SK-N-MC (cell line): ENCODE data around the gene ZNF175.

Experiments
- EZH2 ChIP-seq: fragments of 200-600 bp; sonication (generic); IDR thresholded peaks from one replicate; pipeline ENCODE4 v1.6.1; 2017; ENCODE audit warnings: antibody characterized with exemption
- POLR2AphosphoS5 ChIP-seq: IDR thresholded peaks from 2 replicates; pipeline ENCODE4 v1.6.1; 2012; ENCODE audit warnings: mild to moderate bottlenecking, low read depth, low read length, borderline replicate concordance

- TF ChIP-seq EZH2, result no peak
- no peak for TF ChIP-seq POLR2AphosphoS5
Observed at GRCh38 chr19:51521781-51522180, 49.3 kb upstream of the ZNF175 start.
